ENCODE data around the gene SEC63.
"Not testable (repeated sequence)": the region's sequence is repeated elsewhere in the genome, so short reads cannot be mapped to it uniquely, and the experiment has no call there.

Gene SEC63

GRCh38 chr6:107936162-107936909 lies 21.7 kb downstream of the SEC63 start:
- no peaks in the 10 kb centered on the region for H3K27me3 ChIP-seq (ENCODE audit: insufficient read depth, low read length, poor library complexity)
- no peak overlapping the region for H2BK15ac ChIP-seq (replicated peaks; ENCODE audit: low read depth)
- no peak overlapping the region for H3K27ac ChIP-seq (ENCODE audit: low read depth, low read length)
- H2AK5ac ChIP-seq (ENCODE audit: low read length): no peak overlapping the region
- WGBS (ENCODE audit: extremely low coverage, insufficient coverage, low lambda C conversion rate): no CpG with 5 or more reads among the region's 3 CpGs
- no peak overlapping the region for H2BK5ac ChIP-seq (ENCODE audit: low read length)
- H3K23ac ChIP-seq (ENCODE audit: low read length): no peak overlapping the region
- no peak overlapping the region for H3K4me3 ChIP-seq (ENCODE audit: low read length)
- no peak overlapping the region for H3K56ac ChIP-seq (ENCODE audit: low read length)
- no peak overlapping the region for H3K9ac ChIP-seq (ENCODE audit: low read length)
- no peak for DNase-seq
- H2BK120ac ChIP-seq (ENCODE audit: low read depth, low read length): no peak overlapping the region
- peaks cover 42% of the 10 kb centered on the region for H3K79me2 ChIP-seq (ENCODE audit: control insufficient read depth, insufficient read depth, low read length)
- H3K36me3 ChIP-seq (ENCODE audit: control insufficient read depth, insufficient read depth, low read length): no peaks in the 10 kb centered on the region
- no peak overlapping the region for H3K4me2 ChIP-seq (ENCODE audit: low read length)
- H3K4ac ChIP-seq (ENCODE audit: low read depth, low read length): no peak overlapping the region
- no peak overlapping the region for H4K8ac ChIP-seq (ENCODE audit: low read depth, low read length)
- H3K18ac ChIP-seq (ENCODE audit: low read length): no peak overlapping the region
- no peaks in the 10 kb centered on the region for H3K4me1 ChIP-seq (ENCODE audit: control insufficient read depth, low read depth, low read length)
- no peak overlapping the region for H4K5ac ChIP-seq (ENCODE audit: low read length)
- peaks cover 16% of the 10 kb centered on the region for H3K79me1 ChIP-seq (ENCODE audit: low read length)

GRCh38 chr6:107934229-107934628 lies 23.8 kb downstream of the SEC63 start:
- H3K4ac ChIP-seq (ENCODE audit: low read depth, low read length); H3K18ac ChIP-seq (ENCODE audit: low read length); H2BK15ac ChIP-seq (replicated peaks; ENCODE audit: low read depth); H4K8ac ChIP-seq (ENCODE audit: low read depth, low read length); H3K4me1 ChIP-seq (ENCODE audit: control insufficient read depth, low read depth, low read length); H2AK5ac ChIP-seq (ENCODE audit: low read length); H3K4me2 ChIP-seq (ENCODE audit: low read length); H3K4me3 ChIP-seq (ENCODE audit: low read length); H2BK5ac ChIP-seq (ENCODE audit: low read length); H3K9ac ChIP-seq (ENCODE audit: low read length); H3K27me3 ChIP-seq (ENCODE audit: insufficient read depth, low read length, poor library complexity); H4K5ac ChIP-seq (ENCODE audit: low read length); H3K23ac ChIP-seq (ENCODE audit: low read length); H3K56ac ChIP-seq (ENCODE audit: low read length); H2BK120ac ChIP-seq (ENCODE audit: low read depth, low read length); DNase-seq; H3K27ac ChIP-seq (ENCODE audit: low read depth, low read length); H3K36me3 ChIP-seq (ENCODE audit: control insufficient read depth, insufficient read depth, low read length); H3K79me1 ChIP-seq (ENCODE audit: low read length): not testable (repeated sequence)
- no CpG with 5 or more reads among the region's 35 CpGs for WGBS (ENCODE audit: extremely low coverage, insufficient coverage, low lambda C conversion rate)
- peaks cover 27% of the 10 kb centered on the region for H3K79me2 ChIP-seq (ENCODE audit: control insufficient read depth, insufficient read depth, low read length)

- Histone ChIP-seq H3K4me3 (ENCODE audit: low read length) (no peak overlapping the region), H2BK15ac (replicated peaks; ENCODE audit: low read depth) (no peak overlapping the region), H3K4me2 (ENCODE audit: low read length) (no peak overlapping the region), H3K27ac (ENCODE audit: low read depth, low read length) (no peak overlapping the region), H2BK120ac (ENCODE audit: low read depth, low read length) (no peak overlapping the region), H3K79me1 (ENCODE audit: low read length) (peaks cover 8% of the 10 kb centered on the region), H3K56ac (ENCODE audit: low read length) (no peak overlapping the region), H3K23ac (ENCODE audit: low read length) (no peak overlapping the region), H3K18ac (ENCODE audit: low read length) (no peak overlapping the region), H3K4ac (ENCODE audit: low read depth, low read length) (no peak overlapping the region), H3K9ac (ENCODE audit: low read length) (no peak overlapping the region), H3K27me3 (ENCODE audit: insufficient read depth, low read length, poor library complexity) (no peaks in the 10 kb centered on the region), H4K8ac (ENCODE audit: low read depth, low read length) (no peak overlapping the region), H4K5ac (ENCODE audit: low read length) (no peak overlapping the region), H2BK5ac (ENCODE audit: low read length) (no peak overlapping the region), H3K36me3 (ENCODE audit: control insufficient read depth, insufficient read depth, low read length) (no peaks in the 10 kb centered on the region), H3K4me1 (ENCODE audit: control insufficient read depth, low read depth, low read length) (no peaks in the 10 kb centered on the region), H3K79me2 (ENCODE audit: control insufficient read depth, insufficient read depth, low read length) (peaks cover 23% of the 10 kb centered on the region), H2AK5ac (ENCODE audit: low read length) (no peak overlapping the region)
- no peak for DNase-seq
- no CpG with 5 or more reads among the region's 3 CpGs for WGBS (ENCODE audit: extremely low coverage, insufficient coverage, low lambda C conversion rate)
These were observed 25.4 kb downstream of the SEC63 start for GRCh38 chr6:107932580-107932979.

- no peak overlapping the region for H3K4me2 ChIP-seq (ENCODE audit: low read length)
- no peak overlapping the region for H3K4ac ChIP-seq (ENCODE audit: low read depth, low read length)
- H4K8ac ChIP-seq (ENCODE audit: low read depth, low read length): no peak overlapping the region
- H3K4me1 ChIP-seq (ENCODE audit: control insufficient read depth, low read depth, low read length): no peaks in the 10 kb centered on the region
- no peaks in the 10 kb centered on the region for H3K36me3 ChIP-seq (ENCODE audit: control insufficient read depth, insufficient read depth, low read length)
- no peaks in the 10 kb centered on the region for H3K27me3 ChIP-seq (ENCODE audit: insufficient read depth, low read length, poor library complexity)
- peaks cover 8% of the 10 kb centered on the region for H3K79me1 ChIP-seq (ENCODE audit: low read length)
- peaks cover 21% of the 10 kb centered on the region for H3K79me2 ChIP-seq (ENCODE audit: control insufficient read depth, insufficient read depth, low read length)
- no peak overlapping the region for H2BK120ac ChIP-seq (ENCODE audit: low read depth, low read length)
- no peak overlapping the region for H2AK5ac ChIP-seq (ENCODE audit: low read length)
- H3K18ac ChIP-seq (ENCODE audit: low read length): no peak overlapping the region
- H3K56ac ChIP-seq (ENCODE audit: low read length): no peak overlapping the region
- no peak overlapping the region for H2BK5ac ChIP-seq (ENCODE audit: low read length)
- no peak overlapping the region for H3K27ac ChIP-seq (ENCODE audit: low read depth, low read length)
- no peak overlapping the region for H3K4me3 ChIP-seq (ENCODE audit: low read length)
- no peak overlapping the region for H4K5ac ChIP-seq (ENCODE audit: low read length)
- H2BK15ac ChIP-seq (replicated peaks; ENCODE audit: low read depth): no peak overlapping the region
- no CpG with 5 or more reads among the region's 3 CpGs for WGBS (ENCODE audit: extremely low coverage, insufficient coverage, low lambda C conversion rate)
- DNase-seq: no peak
- no peak overlapping the region for H3K23ac ChIP-seq (ENCODE audit: low read length)
- H3K9ac ChIP-seq (ENCODE audit: low read length): no peak overlapping the region
These were observed 26.1 kb downstream of the SEC63 start for GRCh38 chr6:107931894-107932293.

- Histone ChIP-seq H4K5ac (ENCODE audit: low read length) (no peak overlapping the region), H3K4me2 (ENCODE audit: low read length) (no peak overlapping the region), H3K79me2 (ENCODE audit: control insufficient read depth, insufficient read depth, low read length) (peaks cover 18% of the 10 kb centered on the region), H2AK5ac (ENCODE audit: low read length) (no peak overlapping the region), H3K56ac (ENCODE audit: low read length) (no peak overlapping the region), H2BK120ac (ENCODE audit: low read depth, low read length) (no peak overlapping the region), H2BK15ac (replicated peaks; ENCODE audit: low read depth) (no peak overlapping the region), H3K36me3 (ENCODE audit: control insufficient read depth, insufficient read depth, low read length) (no peaks in the 10 kb centered on the region), H3K9ac (ENCODE audit: low read length) (no peak overlapping the region), H3K79me1 (ENCODE audit: low read length) (peaks cover 5% of the 10 kb centered on the region), H3K4me3 (ENCODE audit: low read length) (no peak overlapping the region), H3K27me3 (ENCODE audit: insufficient read depth, low read length, poor library complexity) (no peaks in the 10 kb centered on the region), H2BK5ac (ENCODE audit: low read length) (no peak overlapping the region), H3K23ac (ENCODE audit: low read length) (no peak overlapping the region), H3K4ac (ENCODE audit: low read depth, low read length) (no peak overlapping the region), H3K18ac (ENCODE audit: low read length) (no peak overlapping the region), H3K27ac (ENCODE audit: low read depth, low read length) (no peak overlapping the region), H4K8ac (ENCODE audit: low read depth, low read length) (no peak overlapping the region), H3K4me1 (ENCODE audit: control insufficient read depth, low read depth, low read length) (no peaks in the 10 kb centered on the region)
- WGBS (ENCODE audit: extremely low coverage, insufficient coverage, low lambda C conversion rate): no CpG with 5 or more reads among the region's 2 CpGs
- DNase-seq: no peak
These were observed 29.0 kb downstream of the SEC63 start for GRCh38 chr6:107928984-107929383.

Data from mesendoderm (in vitro differentiated cells).